NOMO-1 treated with DMSO at 0.1 percent for 48 hours (cell line): Measurements from ENCODE around the gene TMCO1.
"Not testable (repeated sequence)": the region's sequence is repeated elsewhere in the genome, so short reads cannot be mapped to it uniquely, and the experiment has no call there.

Source experiments
- DNase-seq: peaks from one replicate; lab custom pipeline; 2025; ENCODE audit not compliant: unreplicated experiment; lab: John Stamatoyannopoulos, UW

TMCO1 gene

GRCh38 chr1:165688046-165688445 lies 80.6 kb downstream of the TMCO1 start:
- DNase-seq = no peak

GRCh38 chr1:165686971-165687433 lies 81.7 kb downstream of the TMCO1 start:
- DNase-seq = no peak

GRCh38 chr1:165686121-165686970 lies 82.3 kb downstream of the TMCO1 start:
- no peak for DNase-seq

- DNase-seq = no peak
Observed at GRCh38 chr1:165683848-165684485, 84.7 kb downstream of the TMCO1 start.

GRCh38 chr1:165680773-165681172 lies 87.9 kb downstream of the TMCO1 start:
- not testable (repeated sequence) for DNase-seq

- DNase-seq = no peak
Observed at GRCh38 chr1:165680303-165680702, 88.4 kb downstream of the TMCO1 start.

GRCh38 chr1:165679282-165680036 lies 89.2 kb downstream of the TMCO1 start:
- DNase-seq = no peak

GRCh38 chr1:165678509-165678908 lies 90.2 kb downstream of the TMCO1 start:
- DNase-seq = no peak
